ENCODE results near the gene AMOT. TPM values are rescaled to one million over a fixed set of nuclear protein-coding genes. Genes with fewer than 3 reads are reported as not detected.
"Not testable (repeated sequence)": the region's sequence is repeated elsewhere in the genome, so short reads cannot be mapped to it uniquely, and the experiment has no call there.

The AMOT gene, protein sequence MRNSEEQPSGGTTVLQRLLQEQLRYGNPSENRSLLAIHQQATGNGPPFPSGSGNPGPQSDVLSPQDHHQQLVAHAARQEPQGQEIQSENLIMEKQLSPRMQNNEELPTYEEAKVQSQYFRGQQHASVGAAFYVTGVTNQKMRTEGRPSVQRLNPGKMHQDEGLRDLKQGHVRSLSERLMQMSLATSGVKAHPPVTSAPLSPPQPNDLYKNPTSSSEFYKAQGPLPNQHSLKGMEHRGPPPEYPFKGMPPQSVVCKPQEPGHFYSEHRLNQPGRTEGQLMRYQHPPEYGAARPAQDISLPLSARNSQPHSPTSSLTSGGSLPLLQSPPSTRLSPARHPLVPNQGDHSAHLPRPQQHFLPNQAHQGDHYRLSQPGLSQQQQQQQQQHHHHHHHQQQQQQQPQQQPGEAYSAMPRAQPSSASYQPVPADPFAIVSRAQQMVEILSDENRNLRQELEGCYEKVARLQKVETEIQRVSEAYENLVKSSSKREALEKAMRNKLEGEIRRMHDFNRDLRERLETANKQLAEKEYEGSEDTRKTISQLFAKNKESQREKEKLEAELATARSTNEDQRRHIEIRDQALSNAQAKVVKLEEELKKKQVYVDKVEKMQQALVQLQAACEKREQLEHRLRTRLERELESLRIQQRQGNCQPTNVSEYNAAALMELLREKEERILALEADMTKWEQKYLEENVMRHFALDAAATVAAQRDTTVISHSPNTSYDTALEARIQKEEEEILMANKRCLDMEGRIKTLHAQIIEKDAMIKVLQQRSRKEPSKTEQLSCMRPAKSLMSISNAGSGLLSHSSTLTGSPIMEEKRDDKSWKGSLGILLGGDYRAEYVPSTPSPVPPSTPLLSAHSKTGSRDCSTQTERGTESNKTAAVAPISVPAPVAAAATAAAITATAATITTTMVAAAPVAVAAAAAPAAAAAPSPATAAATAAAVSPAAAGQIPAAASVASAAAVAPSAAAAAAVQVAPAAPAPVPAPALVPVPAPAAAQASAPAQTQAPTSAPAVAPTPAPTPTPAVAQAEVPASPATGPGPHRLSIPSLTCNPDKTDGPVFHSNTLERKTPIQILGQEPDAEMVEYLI
- total RNA-seq = 12.6 TPM

DNA sequence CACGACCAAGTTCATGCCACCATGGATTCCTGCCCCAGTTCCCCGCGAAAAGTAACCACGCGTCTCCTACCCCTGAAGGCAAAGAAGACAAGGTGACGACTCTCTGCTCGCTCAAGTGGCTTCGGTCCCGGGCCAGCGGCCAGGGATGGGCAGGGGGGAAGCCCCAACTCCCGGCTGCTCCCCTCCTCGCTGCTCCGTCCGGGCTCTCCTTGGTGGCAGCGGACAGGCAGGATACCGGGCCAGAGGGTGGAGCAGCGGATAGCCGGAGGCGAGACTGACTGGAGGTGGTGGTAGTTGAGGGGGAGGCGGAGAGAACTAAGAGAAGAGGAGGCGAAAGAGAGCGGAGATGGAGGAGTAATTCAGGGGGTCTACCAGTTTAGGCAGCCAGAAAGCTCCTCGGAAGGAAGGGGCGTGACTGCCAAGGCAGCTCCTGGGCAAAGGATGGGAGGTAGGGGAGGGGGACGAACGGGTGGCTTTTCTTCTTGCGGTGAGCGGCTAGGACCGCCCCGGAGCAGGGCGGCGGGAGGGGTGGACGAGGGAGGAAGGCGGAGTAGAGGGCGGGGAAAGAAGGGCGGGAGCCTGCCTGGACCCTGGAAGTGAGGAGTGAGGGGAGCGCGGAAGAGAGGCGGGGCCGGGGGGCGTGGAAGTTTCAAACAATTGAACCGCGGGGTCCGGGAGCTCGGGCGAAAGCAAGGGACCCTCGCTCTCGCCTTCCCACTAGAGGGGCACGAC is at the start of gene AMOT:
Gene AMOT, minus strand, starts transcription at position 450 of the 732 bp plus-strand sequence. CDS start 17,705 bp downstream, outside the sequence.
- DNase-seq (ENCODE audit: low spot score in 2 of 2) (peak; percentile 44 to 58), FAIRE-seq (no peak)

GRCh38 chrX:112889400-112889799 is 48.8 kb upstream of the AMOT start:
- FAIRE-seq = no peak
- no peak for DNase-seq (ENCODE audit: low spot score in 2 of 2)

GRCh38 chrX:112888916-112889315 is 48.3 kb upstream of the AMOT start:
- FAIRE-seq = no peak
- DNase-seq (ENCODE audit: low spot score in 2 of 2) = no peak

DNA sequence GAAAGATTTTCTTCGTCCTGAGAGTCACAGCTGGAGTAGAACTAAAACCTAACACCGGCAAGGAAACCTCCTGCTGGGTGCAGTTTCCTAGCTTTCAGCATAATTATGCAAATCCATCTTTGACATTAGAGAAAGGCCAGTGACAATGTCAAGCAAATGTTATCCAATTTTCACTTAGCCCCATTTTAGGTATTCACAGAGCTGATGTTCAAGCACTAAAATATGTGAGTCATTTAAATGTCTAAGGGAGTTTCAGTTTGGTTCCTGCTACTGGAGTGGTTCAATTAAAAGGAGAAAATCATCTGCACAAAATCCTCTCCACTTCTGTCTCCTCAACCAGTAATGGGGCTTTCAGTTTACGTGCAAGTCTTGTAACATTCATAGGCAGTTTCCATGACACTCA is 37.1 kb upstream of the AMOT start:
- DNase-seq (ENCODE audit: low spot score in 2 of 2) = no peak
- FAIRE-seq = no peak

DNA sequence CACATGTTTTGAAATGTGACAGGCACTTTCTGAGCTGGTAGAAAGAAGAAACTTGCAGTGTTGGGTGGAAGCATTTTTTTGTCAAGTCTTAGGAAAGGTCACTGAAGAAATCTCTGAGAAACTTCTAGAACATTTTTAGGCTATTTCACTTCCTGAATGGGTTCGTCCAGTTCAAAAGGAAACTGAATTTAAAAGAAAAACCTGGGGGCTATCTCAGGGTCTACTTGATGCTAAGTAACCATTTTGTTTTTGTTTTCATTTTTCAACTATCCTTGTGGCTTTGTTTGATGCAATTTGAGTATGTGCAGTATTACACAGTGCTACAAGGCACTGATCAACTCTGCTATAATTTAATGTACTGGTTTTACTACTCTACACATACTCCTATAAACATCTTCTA is 34.0 kb upstream of the AMOT start:
- no peak for FAIRE-seq
- no peak for DNase-seq (ENCODE audit: low spot score in 2 of 2)

GRCh38 chrX:112874175-112874574 is 33.5 kb upstream of the AMOT start:
- DNase-seq (ENCODE audit: low spot score in 2 of 2) (no peak), FAIRE-seq (no peak)

GRCh38 chrX:112868586-112868985 is 28.0 kb upstream of the AMOT start:
- FAIRE-seq (no peak), DNase-seq (ENCODE audit: low spot score in 2 of 2) (no peak)

DNA sequence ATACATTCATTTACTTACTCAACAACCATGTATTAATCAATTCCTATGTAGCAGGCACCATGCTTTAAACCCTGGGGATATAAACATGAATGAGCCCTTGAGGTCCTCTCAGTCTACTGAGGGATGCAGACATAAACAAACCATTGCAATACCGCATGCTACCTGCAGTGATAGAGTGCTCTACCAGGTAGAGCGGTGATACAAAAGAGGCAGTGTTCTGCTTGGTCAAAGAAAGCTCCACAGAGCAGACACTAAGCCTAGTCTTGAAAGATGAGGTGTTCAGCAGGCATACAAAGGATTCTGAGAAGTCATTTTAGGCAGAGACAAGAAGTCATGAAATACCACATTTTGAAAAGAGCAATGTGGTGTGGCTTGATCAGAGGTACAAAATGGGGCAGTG is 26.9 kb upstream of the AMOT start:
- DNase-seq (ENCODE audit: low spot score in 2 of 2) = no peak
- FAIRE-seq = no peak

DNA sequence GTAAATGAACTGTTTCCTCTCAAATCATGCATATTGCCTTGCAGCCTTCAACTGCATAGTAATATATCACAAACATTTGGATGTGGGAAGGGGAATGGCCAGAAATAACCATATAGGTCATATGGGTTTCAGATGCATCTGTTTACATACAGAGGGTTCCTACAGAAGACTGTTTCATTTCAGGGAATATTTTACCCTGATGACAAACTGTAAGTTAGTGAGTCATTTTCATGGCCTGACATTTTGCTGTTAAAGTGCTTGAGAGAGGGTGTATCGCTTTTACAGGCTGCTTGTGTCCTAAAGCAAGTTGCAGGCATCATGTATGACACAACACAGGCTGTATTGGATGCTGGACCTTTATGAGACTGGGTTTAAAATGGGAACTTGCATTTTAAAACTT is 25.5 kb upstream of the AMOT start:
- FAIRE-seq (no peak), DNase-seq (ENCODE audit: low spot score in 2 of 2) (no peak)

DNA sequence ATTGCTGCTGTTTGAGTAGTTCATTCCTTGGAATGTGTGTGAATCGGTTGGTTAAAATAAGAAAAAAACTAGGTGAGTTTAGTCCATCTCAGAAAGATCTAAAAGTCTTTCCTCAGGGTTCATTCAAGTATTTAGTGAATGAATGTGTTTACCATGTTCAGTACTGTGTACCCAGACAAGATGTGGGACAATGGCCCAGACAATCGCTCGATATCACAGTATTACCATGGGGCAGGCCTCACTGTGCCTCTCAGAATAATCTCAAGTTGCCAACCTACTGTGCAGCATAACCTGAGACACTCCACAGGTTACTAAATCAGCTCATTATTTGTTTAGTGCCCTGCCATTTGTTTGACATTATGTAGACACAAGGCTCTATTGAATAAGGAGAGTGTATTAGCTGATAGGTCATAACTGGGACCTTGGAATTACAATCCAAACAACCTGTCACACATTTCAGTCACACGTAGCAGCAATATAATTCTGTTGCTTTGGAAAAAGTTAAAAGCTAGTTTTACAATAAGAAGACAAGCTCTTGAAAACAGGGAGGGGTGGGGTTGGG is 24.9 kb upstream of the AMOT start:
- FAIRE-seq (no peak), DNase-seq (ENCODE audit: low spot score in 2 of 2) (no peak)

DNA sequence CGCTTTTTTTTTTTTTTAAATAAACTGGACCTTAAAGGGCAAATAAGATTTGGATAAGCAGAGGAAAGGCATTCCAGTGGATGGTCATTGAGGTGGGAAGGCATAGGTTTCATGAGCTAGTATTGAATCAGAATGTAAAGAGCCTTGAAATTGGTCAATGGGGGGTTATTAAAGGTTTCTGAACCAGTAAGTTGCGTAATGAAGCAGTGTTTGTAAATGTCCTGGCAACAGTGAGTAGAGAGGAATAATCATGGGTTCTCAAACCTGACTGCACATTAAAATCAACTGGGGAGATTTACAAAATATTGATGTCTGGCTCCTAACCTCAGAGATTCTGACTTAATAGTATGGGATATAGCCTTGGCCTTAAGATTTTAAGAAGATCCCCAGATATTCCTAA is 23.2 kb upstream of the AMOT start:
- DNase-seq (ENCODE audit: low spot score in 2 of 2) (no peak), FAIRE-seq (no peak)

- FAIRE-seq (no peak), DNase-seq (ENCODE audit: low spot score in 2 of 2) (no peak)
Observed at GRCh38 chrX:112857478-112857878, 16.8 kb upstream of the AMOT start.

- FAIRE-seq; DNase-seq (ENCODE audit: low spot score in 2 of 2): not testable (repeated sequence)
Observed at GRCh38 chrX:112854901-112855300, 14.3 kb upstream of the AMOT start.

- no peak for FAIRE-seq
- DNase-seq (ENCODE audit: low spot score in 2 of 2) = no peak
Observed at GRCh38 chrX:112852851-112853250, 12.2 kb upstream of the AMOT start.

DNA sequence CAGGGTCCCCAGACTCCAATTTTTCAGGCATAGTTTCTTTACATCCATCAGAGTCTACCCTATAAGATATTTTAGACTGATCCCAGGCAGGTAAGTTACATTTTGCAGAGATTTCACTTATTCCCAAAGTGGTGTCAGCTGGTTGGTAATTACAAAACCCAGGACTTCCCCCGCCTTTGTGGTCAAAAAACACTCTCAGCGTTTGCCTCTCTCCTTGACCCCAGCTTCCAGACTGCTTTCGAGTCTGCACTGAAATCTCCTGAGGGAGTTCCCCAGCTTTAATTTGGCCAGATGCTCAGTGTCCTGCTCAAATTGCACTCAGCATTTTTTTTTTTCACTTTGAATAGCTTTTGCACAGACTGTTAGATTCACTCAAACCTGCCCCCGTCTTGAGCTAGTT is 11.2 kb upstream of the AMOT start:
- FAIRE-seq (no peak), DNase-seq (ENCODE audit: low spot score in 2 of 2) (peak in 1 of 2 donors; percentile 13)

DNA sequence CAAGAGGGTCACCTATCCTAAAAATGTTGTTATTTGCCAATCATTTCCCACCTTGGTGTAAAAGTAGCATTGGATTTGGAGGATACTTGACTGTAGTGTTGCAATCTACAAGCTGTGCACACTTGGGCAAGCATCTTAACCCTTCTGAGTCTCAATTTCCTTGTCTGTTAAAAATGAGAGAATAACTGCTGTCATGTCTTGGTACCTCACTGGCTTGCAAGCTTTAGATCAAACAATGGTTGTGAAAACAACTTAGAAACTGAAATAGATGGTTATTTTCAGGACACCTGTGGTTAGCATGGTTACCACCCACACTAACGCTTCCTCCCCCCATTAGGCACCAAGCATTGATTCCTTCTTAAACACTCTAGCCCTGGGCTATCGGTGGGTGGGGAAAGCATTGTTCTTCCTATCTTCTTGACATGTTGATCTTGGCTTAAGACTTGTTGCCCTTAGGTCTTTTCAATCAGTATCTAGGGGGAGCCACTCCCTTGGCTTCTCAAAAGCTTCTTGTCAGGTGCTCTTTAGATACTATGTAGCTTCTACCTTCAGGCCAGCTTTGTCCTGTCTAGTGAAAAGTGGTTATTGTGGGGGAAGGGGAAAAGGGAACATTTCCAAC is 10.6 kb upstream of the AMOT start:
- FAIRE-seq (no peak), DNase-seq (ENCODE audit: low spot score in 2 of 2) (no peak)

- FAIRE-seq (no peak), DNase-seq (ENCODE audit: low spot score in 2 of 2) (no peak)
Observed at GRCh38 chrX:112849016-112849415, 8.4 kb upstream of the AMOT start.

DNA sequence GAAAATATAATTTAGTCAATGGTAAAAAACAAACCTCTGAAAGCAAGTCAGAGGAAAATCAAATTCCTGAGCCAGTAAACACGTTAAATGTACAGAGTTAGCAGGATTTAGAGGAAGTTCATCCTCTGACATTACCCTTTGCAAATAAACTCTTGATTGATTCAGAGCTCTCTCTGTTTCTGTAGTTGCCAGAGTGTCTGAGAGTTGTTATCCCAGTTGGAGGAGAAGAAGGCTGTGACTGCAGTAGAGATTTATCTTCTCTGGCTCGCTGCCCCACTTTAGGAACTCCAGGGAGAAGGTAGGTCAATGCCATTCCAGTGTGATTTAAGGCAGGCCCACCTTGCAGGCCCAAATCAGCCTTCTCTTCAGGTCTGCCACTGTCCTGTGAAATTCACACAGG is 6.2 kb upstream of the AMOT start:
- FAIRE-seq (no peak), DNase-seq (ENCODE audit: low spot score in 2 of 2) (no peak)

DNA sequence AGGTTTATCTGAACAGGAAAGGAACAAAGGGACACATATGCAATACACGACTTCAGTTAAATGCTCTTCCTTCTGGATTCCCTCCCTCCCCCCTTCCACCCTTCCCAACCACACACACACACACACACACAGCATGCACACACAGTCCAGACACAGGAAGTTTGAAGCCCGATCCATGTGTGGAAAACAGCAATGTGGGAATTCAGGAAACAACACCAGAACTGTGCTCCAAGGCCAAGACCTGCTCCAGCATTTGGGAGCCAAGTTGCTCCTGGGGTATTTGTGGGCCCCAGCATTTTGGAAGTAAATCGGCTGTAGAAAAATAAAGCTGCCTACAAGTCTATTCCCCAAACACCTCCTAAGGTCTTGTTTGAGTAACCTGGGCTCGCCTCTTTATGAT is 5.6 kb upstream of the AMOT start:
- FAIRE-seq = no peak
- no peak for DNase-seq (ENCODE audit: low spot score in 2 of 2)

DNA sequence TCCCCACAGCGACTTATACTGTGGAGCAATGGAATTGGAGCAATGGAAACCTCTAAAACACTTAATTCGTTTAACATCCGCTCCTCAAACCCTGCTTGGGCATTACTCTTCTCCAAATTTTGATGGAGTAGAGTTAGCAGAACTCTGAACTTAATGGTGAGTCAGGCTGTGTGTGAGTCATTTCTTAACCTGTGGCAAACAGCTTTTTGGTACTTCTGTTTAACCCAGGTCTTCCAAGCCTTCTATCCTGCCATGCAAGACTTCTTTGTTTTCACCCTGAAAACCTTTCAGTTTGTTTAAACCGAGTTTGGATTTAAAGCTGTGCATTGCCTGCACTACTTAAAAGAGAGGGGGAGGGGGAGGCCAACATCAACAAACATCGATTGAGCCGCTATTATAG is 3.6 kb upstream of the AMOT start:
- DNase-seq (ENCODE audit: low spot score in 2 of 2) = no peak
- no peak for FAIRE-seq
